ENCODE data around the gene TRIM14. TPM values are rescaled to one million over a fixed set of nuclear protein-coding genes. Genes with fewer than 3 reads are reported as not detected.

The TRIM14 gene
- total and polyA plus RNA-seq, 2 of the 13 experiments (the other 11 are each of a cell fraction or from before 2014, with no cell fraction given), result 9.2 to 13.0 TPM

DNA sequence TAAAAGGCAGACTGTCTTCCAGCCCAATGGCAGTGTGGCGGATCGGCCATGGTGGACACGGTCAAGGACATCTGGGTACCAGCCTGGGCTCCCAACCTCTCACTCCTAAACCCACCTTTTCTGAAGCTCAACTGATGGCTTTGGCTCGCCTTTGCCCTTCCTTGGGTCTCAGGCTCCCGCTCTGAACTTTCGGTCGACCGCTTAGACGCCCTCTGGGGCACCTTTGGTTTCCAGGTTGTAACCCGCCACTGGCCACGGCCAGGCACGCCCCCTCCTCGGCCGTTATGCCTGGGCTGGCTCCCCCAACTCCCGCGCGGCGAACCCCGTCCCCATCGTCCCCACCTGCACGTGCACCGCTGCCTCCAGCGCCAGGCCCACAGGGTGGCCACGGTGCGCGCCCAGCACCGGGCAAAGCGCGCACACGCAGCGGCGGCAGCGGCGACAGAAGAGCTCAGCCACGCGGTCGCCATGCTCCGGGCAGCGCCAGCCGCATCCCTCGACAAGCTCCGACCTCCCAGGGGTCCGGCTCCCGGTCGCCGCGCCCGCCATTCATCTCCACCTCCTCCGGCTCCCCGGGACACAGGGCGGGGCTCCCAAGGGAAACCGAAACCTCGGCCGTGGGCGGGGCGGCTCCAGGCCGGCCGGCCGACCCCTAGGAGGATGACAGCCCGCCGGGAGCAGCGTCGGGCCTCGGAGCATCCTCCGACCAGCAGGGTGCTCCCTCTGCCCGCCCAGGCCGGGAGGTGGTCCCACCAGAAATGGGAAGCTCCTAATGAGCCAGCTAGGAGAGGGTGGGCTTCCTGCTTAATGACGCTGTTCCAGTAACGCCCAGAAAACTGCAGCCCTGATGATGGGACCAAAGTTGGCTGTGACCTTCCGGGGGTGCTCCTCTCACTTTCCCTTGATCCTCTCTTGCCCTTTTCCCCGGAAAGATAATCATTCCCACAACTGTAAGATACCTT is at the start of gene TRIM14 (continued):
- TF ChIP-seq, protein P1, sequence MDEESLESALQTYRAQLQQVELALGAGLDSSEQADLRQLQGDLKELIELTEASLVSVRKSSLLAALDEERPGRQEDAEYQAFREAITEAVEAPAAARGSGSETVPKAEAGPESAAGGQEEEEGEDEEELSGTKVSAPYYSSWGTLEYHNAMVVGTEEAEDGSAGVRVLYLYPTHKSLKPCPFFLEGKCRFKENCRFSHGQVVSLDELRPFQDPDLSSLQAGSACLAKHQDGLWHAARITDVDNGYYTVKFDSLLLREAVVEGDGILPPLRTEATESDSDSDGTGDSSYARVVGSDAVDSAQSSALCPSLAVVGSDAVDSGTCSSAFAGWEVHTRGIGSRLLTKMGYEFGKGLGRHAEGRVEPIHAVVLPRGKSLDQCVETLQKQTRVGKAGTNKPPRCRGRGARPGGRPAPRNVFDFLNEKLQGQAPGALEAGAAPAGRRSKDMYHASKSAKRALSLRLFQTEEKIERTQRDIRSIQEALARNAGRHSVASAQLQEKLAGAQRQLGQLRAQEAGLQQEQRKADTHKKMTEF (CRISPR knock-in tag; IDR thresholded peaks at IDR 0.05), result peak; percentile 78
- TF ChIP-seq CHD4 (IDR thresholded peaks at IDR 0.05; ENCODE audit: borderline replicate concordance, low read length), result no peak
- TF ChIP-seq, protein P2, sequence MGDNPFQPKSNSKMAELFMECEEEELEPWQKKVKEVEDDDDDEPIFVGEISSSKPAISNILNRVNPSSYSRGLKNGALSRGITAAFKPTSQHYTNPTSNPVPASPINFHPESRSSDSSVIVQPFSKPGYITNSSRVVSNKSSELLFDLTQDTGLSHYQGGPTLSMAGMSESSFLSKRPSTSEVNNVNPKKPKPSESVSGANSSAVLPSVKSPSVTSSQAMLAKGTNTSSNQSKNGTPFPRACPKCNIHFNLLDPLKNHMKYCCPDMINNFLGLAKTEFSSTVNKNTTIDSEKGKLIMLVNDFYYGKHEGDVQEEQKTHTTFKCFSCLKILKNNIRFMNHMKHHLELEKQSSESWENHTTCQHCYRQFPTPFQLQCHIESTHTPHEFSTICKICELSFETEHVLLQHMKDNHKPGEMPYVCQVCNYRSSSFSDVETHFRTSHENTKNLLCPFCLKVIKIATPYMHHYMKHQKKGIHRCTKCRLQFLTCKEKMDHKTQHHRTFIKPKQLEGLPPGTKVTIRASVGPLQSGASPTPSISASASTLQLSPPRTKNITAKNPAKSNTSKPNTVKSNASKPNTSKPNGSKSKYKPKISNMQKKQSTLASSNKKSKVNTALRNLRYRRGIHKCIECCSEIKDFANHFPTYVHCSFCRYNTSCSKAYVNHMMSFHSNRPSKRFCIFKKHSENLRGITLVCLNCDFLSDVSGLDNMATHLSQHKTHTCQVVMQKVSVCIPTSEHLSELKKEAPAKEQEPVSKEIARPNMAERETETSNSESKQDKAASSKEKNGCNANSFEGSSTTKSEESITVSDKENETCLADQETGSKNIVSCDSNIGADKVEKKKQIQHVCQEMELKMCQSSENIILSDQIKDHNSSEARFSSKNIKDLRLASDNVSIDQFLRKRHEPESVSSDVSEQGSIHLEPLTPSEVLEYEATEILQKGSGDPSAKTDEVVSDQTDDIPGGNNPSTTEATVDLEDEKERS (CRISPR knock-in tag; IDR thresholded peaks at IDR 0.05), result 0 out of 2 replicates have a peak, but pooled peaks have one; percentile 60
- TF ChIP-seq RBAK (CRISPR knock-in tag; IDR thresholded peaks at IDR 0.05), result peak; percentile 36; the same call in 1 of the 2 replicates
- TF ChIP-seq ZSCAN29 (CRISPR knock-in tag; conservative IDR thresholded peaks at IDR 0.05), result 0 out of 2 replicates have a peak, but pooled peaks have one; percentile 44
- TF ChIP-seq ATM (IDR thresholded peaks at IDR 0.05; ENCODE audit: borderline replicate concordance), result no peak
- no peak for TF ChIP-seq KAT7 (CRISPR knock-in tag; IDR thresholded peaks at IDR 0.05; ENCODE audit: borderline replicate concordance)
- TF ChIP-seq JUNB (CRISPR knock-in tag; IDR thresholded peaks at IDR 0.05; ENCODE audit: borderline replicate concordance), result no peak
- TF ChIP-seq, protein P3, sequence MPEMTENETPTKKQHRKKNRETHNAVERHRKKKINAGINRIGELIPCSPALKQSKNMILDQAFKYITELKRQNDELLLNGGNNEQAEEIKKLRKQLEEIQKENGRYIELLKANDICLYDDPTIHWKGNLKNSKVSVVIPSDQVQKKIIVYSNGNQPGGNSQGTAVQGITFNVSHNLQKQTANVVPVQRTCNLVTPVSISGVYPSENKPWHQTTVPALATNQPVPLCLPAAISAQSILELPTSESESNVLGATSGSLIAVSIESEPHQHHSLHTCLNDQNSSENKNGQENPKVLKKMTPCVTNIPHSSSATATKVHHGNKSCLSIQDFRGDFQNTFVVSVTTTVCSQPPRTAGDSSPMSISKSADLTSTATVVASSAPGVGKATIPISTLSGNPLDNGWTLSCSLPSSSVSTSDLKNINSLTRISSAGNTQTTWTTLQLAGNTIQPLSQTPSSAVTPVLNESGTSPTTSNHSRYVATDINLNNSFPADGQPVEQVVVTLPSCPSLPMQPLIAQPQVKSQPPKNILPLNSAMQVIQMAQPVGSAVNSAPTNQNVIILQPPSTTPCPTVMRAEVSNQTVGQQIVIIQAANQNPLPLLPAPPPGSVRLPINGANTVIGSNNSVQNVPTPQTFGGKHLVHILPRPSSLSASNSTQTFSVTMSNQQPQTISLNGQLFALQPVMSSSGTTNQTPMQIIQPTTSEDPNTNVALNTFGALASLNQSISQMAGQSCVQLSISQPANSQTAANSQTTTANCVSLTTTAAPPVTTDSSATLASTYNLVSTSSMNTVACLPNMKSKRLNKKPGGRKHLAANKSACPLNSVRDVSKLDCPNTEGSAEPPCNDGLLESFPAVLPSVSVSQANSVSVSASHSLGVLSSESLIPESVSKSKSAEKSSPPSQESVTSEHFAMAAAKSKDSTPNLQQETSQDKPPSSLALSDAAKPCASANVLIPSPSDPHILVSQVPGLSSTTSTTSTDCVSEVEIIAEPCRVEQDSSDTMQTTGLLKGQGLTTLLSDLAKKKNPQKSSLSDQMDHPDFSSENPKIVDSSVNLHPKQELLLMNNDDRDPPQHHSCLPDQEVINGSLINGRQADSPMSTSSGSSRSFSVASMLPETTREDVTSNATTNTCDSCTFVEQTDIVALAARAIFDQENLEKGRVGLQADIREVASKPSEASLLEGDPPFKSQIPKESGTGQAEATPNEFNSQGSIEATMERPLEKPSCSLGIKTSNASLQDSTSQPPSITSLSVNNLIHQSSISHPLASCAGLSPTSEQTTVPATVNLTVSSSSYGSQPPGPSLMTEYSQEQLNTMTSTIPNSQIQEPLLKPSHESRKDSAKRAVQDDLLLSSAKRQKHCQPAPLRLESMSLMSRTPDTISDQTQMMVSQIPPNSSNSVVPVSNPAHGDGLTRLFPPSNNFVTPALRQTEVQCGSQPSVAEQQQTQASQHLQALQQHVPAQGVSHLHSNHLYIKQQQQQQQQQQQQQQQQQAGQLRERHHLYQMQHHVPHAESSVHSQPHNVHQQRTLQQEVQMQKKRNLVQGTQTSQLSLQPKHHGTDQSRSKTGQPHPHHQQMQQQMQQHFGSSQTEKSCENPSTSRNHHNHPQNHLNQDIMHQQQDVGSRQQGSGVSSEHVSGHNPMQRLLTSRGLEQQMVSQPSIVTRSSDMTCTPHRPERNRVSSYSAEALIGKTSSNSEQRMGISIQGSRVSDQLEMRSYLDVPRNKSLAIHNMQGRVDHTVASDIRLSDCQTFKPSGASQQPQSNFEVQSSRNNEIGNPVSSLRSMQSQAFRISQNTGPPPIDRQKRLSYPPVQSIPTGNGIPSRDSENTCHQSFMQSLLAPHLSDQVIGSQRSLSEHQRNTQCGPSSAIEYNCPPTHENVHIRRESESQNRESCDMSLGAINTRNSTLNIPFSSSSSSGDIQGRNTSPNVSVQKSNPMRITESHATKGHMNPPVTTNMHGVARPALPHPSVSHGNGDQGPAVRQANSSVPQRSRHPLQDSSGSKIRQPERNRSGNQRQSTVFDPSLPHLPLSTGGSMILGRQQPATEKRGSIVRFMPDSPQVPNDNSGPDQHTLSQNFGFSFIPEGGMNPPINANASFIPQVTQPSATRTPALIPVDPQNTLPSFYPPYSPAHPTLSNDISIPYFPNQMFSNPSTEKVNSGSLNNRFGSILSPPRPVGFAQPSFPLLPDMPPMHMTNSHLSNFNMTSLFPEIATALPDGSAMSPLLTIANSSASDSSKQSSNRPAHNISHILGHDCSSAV (CRISPR knock-in tag; IDR thresholded peaks at IDR 0.05; ENCODE audit: borderline replicate concordance), result no peak
- no peak for TF ChIP-seq MED8 (CRISPR knock-in tag; IDR thresholded peaks at IDR 0.05; ENCODE audit: insufficient replicate concordance)
- TF ChIP-seq, protein P4, sequence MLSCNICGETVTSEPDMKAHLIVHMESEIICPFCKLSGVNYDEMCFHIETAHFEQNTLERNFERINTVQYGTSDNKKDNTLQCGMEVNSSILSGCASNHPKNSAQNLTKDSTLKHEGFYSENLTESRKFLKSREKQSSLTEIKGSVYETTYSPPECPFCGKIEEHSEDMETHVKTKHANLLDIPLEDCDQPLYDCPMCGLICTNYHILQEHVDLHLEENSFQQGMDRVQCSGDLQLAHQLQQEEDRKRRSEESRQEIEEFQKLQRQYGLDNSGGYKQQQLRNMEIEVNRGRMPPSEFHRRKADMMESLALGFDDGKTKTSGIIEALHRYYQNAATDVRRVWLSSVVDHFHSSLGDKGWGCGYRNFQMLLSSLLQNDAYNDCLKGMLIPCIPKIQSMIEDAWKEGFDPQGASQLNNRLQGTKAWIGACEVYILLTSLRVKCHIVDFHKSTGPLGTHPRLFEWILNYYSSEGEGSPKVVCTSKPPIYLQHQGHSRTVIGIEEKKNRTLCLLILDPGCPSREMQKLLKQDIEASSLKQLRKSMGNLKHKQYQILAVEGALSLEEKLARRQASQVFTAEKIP (CRISPR knock-in tag; IDR thresholded peaks at IDR 0.05; ENCODE audit: borderline replicate concordance), result no peak
- TF ChIP-seq ZFP36 (IDR thresholded peaks at IDR 0.05; ENCODE audit: borderline replicate concordance, low read depth, low read length, partially characterized antibody), result no peak

Data from HepG2 (cell line).